GM21360 (cell line): ENCODE measurements around the gene RTN4RL2.

ENCODE experiments used
- ATAC-seq: cut with Tn5 transposase; IDR thresholded peaks from one replicate; pipeline ENCODE4 v1.9.1; 2021; ENCODE audit warnings: mild to moderate bottlenecking, moderate library complexity; ENCODE audit not compliant: unreplicated experiment

The RTN4RL2 gene

GRCh38 chr11:57523419-57523818 lies 63.1 kb downstream of the RTN4RL2 start:
- no peak for ATAC-seq
